GM19023 (cell line): ENCODE data around the gene COG1.
A peak's percentile ranks its signal among the peaks of the same experiment; 100 is the strongest.

Source experiments
- ATAC-seq: cut with Tn5 transposase; IDR thresholded peaks from one replicate; pipeline ENCODE4 v1.9.1; 2021; ENCODE audit warnings: mild to moderate bottlenecking, moderate library complexity; ENCODE audit not compliant: unreplicated experiment

The COG1 gene

DNA sequence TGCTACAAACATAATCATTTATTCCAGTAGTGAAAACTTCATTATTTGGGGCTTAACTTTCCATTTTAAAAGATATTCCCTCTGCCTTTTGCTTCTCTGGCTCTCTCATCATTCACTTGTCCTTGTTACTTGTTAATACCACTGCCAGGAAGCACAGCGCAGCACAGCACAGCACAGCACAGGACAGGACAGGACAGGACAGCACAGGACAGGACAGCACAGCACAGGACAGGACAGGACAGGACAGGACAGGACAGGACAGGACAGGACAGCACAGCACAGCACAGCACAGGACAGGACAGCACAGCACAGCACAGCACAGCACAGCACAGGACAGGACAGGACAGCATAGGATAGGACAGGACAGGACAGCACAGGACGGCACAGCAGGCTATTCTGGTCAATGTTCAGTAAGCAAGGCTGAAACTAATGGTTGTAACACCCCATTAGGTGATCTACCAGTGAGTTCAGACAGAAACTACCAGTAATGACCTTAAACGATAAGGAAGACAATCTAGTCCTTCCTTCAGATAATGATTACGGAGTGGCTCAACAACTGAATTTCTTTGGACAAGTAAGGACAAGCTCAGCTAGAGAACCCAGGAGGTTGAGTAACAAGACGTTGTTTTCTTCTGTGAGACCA, 31.9 kb downstream of the COG1 start:
- ATAC-seq, result no peak

DNA sequence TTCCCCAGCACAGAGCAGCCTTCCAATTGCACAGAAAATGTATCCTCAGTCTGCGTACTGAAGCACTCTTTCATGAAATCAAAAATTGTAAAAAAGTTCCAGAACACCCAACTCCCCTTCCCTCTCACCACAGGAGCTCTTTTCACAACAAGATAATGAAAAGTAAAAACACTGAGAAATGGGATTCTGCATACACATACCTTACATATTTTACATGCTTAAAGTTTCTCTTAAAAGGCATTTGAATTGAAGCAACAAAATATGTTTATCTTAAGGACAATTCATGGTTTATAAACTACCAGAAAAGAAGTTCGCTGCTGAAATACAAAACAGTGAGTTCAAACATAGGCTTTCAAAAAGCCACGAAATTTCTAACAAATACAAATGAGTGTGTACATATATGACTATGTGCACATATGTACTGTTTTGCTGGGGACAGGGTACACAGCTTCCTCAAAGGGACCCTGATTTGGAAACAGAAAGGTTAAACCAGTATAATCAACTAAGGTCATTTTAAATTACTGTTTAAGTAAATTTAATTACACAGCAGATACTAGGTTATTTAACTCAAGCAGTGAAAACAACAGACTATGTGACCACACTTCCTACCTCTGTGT, 33.8 kb downstream of the COG1 start:
- ATAC-seq, result no peak

DNA sequence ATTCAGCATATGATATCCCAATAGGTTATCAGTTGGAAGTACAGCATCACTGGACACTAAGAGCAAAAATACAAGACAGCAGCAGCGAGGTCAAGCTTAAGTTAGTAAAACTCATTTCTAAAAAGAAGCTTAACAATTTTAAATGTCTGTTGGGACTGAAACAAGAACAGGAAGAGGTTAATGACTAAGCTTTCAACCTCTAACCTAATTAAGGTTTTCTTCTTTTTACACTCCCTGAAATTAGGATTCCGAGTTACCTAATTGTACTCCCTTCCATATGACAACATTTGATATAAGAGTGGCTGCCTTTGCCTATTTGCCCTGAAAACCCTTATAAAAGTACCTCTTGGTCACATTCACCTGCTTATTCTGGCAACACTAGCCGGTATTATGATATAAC, 34.5 kb downstream of the COG1 start:
- no peak for ATAC-seq

DNA sequence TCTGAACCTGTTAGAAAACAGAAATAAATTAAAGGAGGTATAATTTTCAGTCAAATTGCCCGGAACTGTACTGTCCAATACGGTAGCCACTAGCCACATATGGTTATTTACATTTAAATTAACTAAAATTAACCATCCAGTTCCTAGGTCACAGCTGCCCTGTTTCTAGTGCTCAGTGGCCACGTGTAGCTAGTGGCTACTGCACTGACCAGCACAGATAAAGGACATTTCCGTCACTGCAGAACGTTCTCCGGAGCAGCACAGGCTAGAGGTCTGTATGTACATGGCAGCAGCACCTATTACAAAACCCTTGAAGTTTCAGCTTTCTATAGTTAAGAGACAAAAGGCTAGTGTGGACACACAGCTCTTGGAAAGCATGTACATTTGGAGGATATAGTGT, 35.1 kb downstream of the COG1 start:
- no peak for ATAC-seq

DNA sequence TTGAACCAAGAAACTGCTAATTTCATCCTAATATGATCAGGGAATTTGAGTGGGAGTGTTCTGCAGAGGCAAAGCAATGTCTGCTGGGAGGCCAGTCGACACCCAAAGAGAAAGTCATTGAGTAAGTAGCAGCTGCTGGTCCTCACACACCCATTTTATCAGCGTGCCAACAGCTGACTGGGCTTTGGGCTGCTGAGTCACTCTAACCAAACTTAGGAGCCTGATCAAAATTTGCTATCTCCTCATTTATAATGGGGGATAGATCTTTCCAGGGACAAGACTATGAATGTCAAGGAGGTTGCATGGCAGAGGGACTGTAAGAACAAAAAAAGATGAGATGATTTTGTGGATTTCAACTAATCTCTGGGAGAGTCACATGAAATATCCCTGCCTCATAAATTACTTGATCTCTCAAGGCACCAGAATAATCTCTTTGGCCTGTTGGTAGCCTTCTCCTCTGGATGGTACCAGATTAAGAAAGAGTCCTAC, 35.9 kb downstream of the COG1 start:
- ATAC-seq, result peak; percentile 36

DNA sequence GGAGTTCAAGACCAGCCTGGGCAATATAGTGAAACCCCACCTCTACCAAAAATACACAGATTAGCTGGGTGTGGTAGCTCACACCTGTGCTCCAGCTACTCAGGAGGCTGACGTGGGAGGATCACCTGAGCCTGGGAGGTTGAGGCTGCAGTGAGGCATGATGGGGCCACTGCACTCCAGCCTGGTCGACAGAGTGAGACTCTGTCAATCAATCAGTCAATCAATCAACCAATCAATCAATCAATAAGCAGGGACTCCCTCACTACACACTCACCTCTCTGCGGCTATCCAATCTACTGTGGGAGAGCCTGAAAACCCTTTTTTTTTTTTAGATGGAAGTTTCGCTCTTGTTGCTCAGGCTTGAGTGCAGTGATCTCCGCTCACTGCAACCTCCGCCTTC, 37.2 kb downstream of the COG1 start:
- no peak for ATAC-seq

DNA sequence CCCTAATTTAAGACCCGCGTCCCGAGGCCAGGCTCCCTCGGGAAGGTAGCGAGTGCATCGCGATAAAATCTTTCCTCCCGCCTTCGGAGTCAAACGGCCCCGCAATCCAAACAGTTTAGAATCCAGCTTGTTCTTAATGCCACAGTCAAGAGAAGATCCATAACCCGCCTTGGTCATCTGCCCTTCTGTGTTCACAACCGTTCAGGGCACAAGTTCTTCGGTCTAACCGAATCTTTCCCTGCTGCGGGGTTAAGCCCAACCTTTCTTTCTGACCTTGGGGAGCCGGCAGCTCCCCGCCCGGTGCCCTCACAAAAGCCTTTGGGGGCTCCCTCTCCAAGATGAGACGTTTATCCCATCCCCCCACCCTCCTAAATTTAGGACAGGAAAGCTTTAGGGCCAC, 38.5 kb downstream of the COG1 start:
- no peak for ATAC-seq

DNA sequence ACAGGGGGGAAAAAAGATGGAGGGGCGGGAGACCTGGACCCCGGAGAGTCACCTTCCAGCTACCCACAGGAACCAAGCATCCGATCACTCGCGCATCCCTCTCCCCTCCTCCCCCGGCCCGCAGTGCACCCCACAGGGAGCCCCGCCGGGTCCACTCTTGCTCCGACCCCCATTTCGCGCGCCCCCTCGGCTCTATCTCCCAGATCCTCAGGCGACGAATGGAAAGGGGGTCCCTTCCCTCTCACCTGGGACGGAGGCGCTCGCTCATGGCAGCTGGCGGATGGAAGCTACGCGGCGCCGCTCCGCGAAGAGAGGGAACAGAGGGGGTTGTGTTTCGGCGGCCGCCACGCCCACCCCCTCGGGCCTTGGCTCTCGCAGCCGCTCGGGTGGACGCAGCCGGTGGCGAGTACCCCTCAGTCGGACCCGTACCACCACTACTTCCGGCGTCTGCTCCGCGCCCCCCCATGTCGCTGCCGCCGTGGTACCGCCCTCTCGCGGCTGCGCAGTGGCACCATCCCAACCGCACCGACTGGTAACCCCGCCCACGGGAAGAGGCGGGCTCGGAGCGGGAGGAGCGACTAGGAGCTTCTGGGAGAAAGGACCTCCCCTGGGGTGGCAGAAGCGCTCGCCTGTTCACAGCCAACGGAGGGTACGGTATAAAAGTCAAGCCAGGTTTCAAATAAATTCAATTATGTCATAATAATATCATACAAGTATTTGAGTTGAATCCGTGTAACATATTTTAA, 39.2 kb downstream of the COG1 start:
- ATAC-seq, result peak; percentile 79

DNA sequence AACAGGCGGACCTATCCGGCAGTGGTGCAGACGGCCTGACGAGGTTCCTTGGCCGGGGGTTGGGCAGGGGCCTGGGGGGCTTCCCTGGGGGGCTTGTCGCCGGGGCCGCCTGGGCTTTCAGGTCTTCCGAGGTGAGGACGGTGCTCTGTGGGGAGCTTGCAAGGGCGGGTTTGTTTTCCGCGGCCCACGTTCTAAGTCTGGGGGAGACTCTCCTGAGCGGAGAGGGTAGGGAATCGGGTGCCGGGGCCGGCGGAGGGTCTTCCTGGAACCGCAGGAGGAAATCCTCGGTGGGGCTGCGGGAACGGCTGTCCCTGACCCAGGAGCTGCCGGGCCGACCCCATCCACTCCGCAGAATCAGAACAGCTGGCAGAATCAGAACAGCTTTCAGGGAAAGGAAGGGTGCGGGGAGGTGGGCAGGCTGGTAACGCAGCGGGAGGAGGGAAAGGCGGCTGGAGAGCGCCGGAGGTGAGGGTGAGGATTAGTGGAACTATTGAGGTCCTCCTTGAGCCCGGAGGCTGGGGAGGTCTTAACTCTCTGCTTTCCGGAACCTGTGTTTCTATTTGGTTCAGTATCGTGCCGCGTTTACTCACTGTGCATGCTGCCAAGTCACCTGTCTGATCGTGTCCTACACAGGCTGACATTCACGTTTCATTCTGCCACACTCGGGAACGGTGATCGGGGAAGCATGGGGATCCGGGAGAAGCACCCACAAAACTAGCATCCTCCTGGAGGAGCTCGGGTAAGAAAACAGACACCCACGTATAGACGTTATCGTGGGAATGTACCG, 39.9 kb downstream of the COG1 start:
- ATAC-seq, result peak; percentile 24

DNA sequence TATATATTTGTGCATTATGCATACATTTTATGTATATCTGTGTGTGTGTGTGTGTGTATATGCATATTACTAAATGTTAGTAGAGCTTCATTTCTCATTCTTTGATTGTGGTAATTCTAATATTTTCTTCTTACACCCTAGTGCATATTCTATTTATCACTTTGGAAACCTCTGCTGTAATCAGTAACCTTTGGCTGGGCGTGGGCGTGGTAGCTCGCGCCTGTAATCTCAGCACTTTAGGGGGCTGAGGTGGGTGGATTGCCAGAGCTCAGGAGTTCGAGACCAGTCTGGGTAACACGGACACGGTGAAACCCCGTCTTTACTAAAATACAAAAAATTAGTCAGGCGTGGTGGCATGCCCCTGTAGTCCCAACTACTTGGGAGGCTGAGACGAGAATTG, 41.9 kb downstream of the COG1 start:
- ATAC-seq, result no peak

DNA sequence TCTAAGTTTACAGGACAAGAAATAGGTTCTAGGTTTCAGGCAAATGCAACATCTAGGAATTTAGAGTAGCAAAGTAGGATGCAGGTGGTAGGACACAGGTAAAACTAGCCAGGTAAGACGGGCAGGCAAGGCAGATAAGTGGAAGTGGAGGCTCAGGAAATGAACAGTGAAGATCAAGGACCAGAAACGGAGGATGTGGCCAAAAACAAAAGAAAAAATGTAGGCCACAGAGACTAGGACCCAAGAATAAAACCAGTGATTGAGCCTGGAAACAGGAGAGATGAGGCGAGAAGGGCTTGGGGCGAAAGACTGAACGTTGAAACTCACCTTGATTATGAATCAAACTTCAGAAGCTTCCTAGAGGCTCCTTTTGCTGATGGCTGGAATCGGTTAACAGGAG, 44.9 kb downstream of the COG1 start:
- ATAC-seq, result no peak

DNA sequence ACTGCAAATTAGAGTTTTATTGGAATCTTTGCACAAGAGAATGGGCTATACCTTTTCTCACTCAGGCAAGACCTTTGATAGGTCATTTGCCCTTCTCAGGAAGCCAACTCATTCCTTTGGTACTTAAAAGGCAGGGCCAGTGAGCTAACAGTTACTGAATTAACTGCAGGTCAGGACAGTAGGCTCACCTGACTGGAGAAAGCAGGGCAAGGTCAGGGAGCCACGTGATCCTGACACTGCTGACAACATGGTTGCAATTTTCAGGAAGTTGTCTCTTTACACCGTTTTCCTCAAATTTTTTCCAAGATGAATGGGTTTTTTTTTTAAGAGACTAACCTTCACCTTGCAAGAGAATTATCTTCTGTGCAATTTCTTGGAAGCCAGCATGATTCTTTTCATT, 47.7 kb downstream of the COG1 start:
- ATAC-seq, result no peak

DNA sequence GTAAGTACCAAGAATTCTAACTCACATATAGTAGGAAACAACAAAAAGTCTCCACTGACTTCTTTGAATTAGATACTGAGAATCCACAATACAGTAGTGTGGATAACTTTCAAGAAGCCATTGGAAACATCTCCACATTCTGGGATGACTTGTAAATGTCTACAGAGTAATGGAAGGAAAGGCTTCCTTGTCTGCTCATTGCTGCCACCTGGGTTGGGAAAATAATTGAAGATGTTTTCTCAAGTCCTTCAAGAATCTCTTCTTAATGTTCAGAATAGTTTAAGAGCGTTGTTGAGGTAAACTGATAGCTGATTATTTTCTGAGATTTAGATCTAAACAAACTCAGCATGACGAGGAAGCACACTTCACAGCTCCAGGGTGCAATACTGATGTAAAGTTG, 54.9 kb downstream of the COG1 start:
- no peak for ATAC-seq

DNA sequence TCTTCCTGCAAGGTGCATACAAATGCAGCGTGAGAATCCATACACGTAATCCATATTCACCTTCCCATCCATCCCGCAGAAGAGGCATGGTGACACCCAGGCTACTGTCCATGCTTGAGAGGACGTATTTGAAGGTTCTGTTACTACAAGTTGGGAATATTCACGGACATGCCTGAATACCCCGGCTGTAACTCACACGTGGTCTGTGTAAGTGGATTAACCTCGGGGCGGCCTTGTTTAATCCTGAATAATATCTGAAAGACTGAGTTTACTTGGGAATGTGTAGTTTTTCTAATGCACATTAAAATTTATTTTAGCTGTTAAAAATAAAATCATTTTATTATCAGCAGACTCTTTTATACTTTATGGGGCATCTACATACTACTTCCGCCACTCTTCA, 55.7 kb downstream of the COG1 start:
- no peak for ATAC-seq

DNA sequence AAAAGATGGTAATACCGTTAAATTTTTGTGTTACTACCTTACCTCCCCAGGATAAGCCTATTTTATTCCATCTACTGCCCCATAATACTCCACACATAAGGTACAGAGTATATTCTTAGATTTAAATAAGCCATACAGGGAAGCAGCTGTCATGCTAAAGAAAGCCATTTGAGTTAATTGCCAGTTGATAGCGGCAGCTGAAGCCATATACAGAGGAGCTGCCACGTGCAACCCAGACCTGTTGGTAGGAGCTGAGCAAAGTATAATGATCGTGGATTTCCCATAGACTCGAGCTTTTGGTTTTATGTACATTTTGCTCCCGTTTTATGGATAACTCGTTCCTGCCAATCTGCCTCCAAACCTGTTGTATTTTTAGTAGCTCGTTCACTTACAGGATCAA, 56.8 kb downstream of the COG1 start:
- no peak for ATAC-seq

DNA sequence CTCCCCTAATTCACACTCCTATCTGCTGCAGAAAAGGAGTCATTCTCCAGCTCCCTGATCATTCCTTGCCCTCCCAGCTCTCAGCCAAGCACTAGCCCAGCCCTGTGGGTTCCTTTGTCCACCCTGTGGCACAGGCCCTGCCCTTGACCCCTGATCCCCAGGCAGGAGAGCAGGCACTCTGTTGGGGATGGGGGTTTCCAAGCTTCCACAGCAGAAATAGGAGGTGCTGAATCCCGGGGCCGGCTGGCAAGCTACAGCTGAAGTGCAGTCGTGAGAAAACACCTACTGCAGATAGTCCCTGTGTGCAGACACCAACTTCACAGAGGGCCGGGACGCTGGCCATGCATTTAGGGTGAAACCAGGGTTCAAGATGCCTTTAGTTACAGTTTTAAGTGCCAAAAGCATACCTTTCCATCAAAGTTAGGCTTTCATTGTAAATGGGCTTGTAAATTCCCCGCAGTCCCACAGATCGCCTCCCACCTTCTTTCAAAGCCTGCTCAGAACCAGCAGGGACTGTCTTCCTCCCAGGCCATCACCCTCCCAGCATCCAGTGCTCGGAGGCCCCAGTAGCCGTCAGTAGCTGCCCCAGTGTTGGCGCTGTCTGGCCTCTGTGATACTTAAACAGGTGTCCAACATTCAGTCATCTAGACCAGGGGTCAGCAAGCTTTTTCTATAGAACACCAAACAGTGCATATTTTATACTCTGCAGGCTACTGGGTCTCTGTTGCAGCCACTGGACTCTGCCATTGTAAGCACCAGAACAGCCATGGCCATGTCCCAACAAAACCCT, 58.2 kb downstream of the COG1 start:
- ATAC-seq, result no peak

DNA sequence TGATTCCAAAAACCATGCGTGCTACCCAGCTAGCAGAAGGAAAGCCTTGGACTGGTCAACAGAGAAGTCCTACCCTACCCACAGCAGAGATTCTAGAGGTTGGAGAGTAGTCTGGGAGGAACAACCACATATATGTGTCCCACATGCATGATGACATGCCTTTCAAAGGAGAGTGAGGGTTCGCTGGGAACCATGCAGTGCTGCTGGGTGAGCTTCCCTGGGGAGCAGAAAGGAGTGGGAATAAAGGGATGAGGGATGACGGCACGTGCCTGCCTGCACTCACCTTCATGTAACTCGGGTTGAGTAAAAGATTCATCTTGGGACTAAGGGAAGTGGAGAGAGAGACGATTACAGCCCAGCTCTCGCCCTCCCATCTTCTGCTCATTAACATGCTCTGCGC, 59.0 kb downstream of the COG1 start:
- no peak for ATAC-seq

DNA sequence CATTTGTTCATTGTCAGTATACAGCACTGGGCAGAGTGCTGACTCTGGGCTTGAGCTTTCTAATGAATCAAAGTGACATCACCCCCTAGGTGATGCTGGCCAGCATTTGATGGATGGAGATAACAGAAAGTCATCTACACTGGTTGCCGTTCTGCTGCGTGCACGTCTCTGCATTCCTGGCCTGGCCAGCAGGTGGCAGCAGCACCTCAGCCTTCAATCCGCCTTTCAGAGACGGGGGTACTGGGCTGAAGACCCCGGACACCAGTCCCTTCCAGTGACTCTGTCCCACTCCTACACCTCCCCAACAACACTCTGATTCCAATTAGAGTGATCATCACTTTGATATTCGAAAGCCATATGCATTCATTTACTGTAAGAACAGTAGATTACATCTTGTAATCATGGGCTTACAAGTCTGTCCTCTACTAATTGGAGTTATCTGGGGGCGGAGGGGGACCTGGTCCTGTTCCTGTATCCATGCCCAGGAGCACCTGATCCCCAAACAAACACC, 62.9 kb downstream of the COG1 start:
- ATAC-seq, result no peak

DNA sequence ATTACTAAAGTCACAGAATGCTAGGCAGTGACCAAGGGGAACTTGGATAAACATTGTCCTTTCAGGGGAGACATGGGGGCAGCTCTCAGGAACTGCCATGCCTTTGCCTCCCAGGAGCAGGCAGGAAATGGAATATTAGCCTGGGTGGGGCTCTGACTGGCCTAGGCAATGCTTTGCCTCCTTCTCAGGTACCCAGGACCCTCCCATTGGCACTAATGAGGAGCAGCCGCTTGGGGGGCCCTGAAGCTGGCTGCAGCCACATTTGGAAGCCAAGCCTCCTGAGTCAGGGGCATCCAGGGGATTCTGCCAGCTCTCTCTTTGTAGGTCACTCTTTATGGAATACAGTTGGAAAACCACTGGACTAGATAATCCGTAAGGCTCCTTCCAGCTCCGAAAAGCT, 63.4 kb downstream of the COG1 start:
- ATAC-seq, result no peak

DNA sequence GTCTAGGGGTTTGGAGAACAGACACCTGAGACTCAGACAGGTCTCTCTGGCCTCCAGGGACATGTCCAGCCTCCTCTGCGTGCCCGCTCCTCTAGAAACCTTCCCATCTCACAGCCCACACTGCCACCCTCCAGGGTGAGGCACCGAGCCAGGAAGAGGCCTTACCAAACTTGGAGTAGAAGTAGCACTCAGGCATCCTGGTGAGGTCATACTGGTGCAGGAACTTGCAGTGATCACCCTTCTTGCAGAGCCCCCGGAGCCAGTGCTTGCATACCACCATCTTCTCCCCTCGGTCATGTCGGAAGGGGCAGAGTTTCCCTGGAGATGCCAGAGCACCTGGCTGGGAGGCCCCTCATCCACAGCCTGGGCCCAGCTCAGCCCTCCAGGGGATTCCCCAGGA, 64.7 kb downstream of the COG1 start:
- ATAC-seq, result no peak
